Prostate gland (tissue), 2 donors: ENCODE data around the gene SMIM44. TPM values are rescaled to one million over a fixed set of nuclear protein-coding genes. Genes with fewer than 3 reads are reported as not detected.
"Not testable (repeated sequence)": the region's sequence is repeated elsewhere in the genome, so short reads cannot be mapped to it uniquely, and the experiment has no call there.

Experiments used
- DNase-seq: peaks from one replicate; pipeline ENCODE4 v3.0.0-alpha.2; 2019; ENCODE audit warnings: low spot score
- H3K27ac ChIP-seq, 2 donors: fragments of 200-600 bp; sonication (generic); 2 replicates each; pipeline ENCODE4 v1.5.1; 2017 to 2019
- H3K27me3 ChIP-seq: fragments of 200-600 bp; sonication (generic); replicated peaks from 2 replicates; pipeline ENCODE4 v1.5.1; 2019; ENCODE audit not compliant: insufficient read depth
- H3K36me3 ChIP-seq, 2 donors: fragments of 200-600 bp; sonication (generic); 1 replicate in 1 of 2; 2 replicates in 1 of 2; pipeline versions ENCODE4 v1.5.1 to v1.8.1; 2017 to 2019
- H3K4me1 ChIP-seq: fragments of 200-600 bp; sonication (generic); replicated peaks from 2 replicates; pipeline ENCODE4 v1.5.1; 2019
- H3K4me3 ChIP-seq, 2 donors: fragments of 200-600 bp; sonication (generic); 2 replicates each; pipeline ENCODE4 v1.5.1; 2017 to 2019
- H3K9me3 ChIP-seq: fragments of 200-600 bp; sonication (generic); 2 replicates; pipeline ENCODE4 v1.5.1; 2017
- CTCF ChIP-seq, 4 experiments: fragments of 200-600 bp in 2 of 4; fragments of 450-650 bp in 2 of 4; sonication (generic) in 2 of 4; IDR thresholded peaks; 1 replicate in 3 of 4; 2 replicates in 1 of 4; pipeline ENCODE4 v1.5.1; 2016 to 2019; ENCODE audit warnings: antibody characterized with exemption in 4 of 4, mild to moderate bottlenecking in 2 of 4, moderate library complexity in 2 of 4
- POLR2A ChIP-seq: fragments of 450-650 bp; IDR thresholded peaks from one replicate; pipeline ENCODE4 v1.6.1; 2016; ENCODE audit warnings: antibody characterized with exemption, mild to moderate bottlenecking
- POLR2AphosphoS5 ChIP-seq: sonication (generic); formaldehyde crosslinking; IDR thresholded peaks from one replicate; pipeline ENCODE4 v1.6.1; 2017; ENCODE audit warnings: antibody characterized with exemption
- WGBS: methylation state at CpG from one replicate; pipeline ENCODE4 v1.1.5; 2018; 5-methylcytosine and 5-hydroxymethylcytosine counted together
- intact Hi-C: fragments of 100-400 bp; cut with DNase I; formaldehyde crosslinking; loops from one replicate; pipeline ENCODE4 v1.14.2; 2022
- total RNA-seq, 2 donors: library from RNA; depleted of rRNA; stranded (reverse); fragments of >200 nt; gene quantifications; one replicate each; pipeline ENCODE4 v1.1.0, GENCODE V29; 2016

Gene SMIM44
- total RNA-seq, 2 donors from 2014 or later, result 1.7 TPM; not detected in 1

- intact Hi-C loops, result no loop called here
- no peak for DNase-seq
- 72% methylated on average over 17 of the region's 18 CpGs for WGBS
- Histone ChIP-seq H3K4me3 (no peak overlapping the region), H3K27me3 (no peaks in the 10 kb centered on the region), H3K27ac (peak overlapping the region; percentile 74 to 79), H3K36me3 (peaks cover 21 to 26% of the 10 kb centered on the region in 2 donors), H3K4me1 (no peaks in the 10 kb centered on the region), H3K9me3 (no peaks in the 10 kb centered on the region)
- TF ChIP-seq POLR2A (no peak), POLR2AphosphoS5 (no peak), CTCF (IDR thresholded peaks at IDR 0.05) (no peak)
Measured at GRCh38 chr19:3456925-3457527, 26.2 kb downstream of the SMIM44 start.

- no peak for DNase-seq
- Histone ChIP-seq H3K27me3 (no peaks in the 10 kb centered on the region), H3K27ac (peak overlapping the region in 1 of 2 donors; percentile 74), H3K36me3 (peaks cover 21 to 26% of the 10 kb centered on the region in 2 donors), H3K4me1 (no peaks in the 10 kb centered on the region), H3K9me3 (no peaks in the 10 kb centered on the region), H3K4me3 (no peak overlapping the region)
- 78% methylated on average over 37 of the region's 37 CpGs for WGBS
- TF ChIP-seq POLR2AphosphoS5 (no peak), CTCF (IDR thresholded peaks at IDR 0.05) (no peak), POLR2A (no peak)
- intact Hi-C loops, result no loop called here
Measured at GRCh38 chr19:3455960-3456601, 27.2 kb downstream of the SMIM44 start.

- H3K4me1 ChIP-seq, result no peaks in the 10 kb centered on the region
Measured at GRCh38 chr19:3455393-3455955, 27.8 kb downstream of the SMIM44 start.

GRCh38 chr19:3454656-3455392 lies 28.4 kb downstream of the SMIM44 start:
- DNase-seq, result no peak
- 88% methylated on average over 15 of the region's 15 CpGs for WGBS
- TF ChIP-seq CTCF (IDR thresholded peaks at IDR 0.05) (no peak), POLR2A (no peak)
- H3K27ac ChIP-seq, result peak overlapping the region in 1 of 2 donors; percentile 56
- H3K4me1 ChIP-seq, result no peaks in the 10 kb centered on the region
- peaks cover 22 to 26% of the 10 kb centered on the region in 2 donors for H3K36me3 ChIP-seq
- no peak overlapping the region for H3K4me3 ChIP-seq
- H3K9me3 ChIP-seq, result no peaks in the 10 kb centered on the region
- no peaks in the 10 kb centered on the region for H3K27me3 ChIP-seq
- intact Hi-C loops, result no loop called here

More at GRCh38 chr19:3455393-3455955, 27.8 kb downstream of the SMIM44 start:
- TF ChIP-seq POLR2A, result no peak
- peaks cover 21 to 26% of the 10 kb centered on the region in 2 donors for H3K36me3 ChIP-seq
- no peak overlapping the region for H3K27ac ChIP-seq
- WGBS, result 81% methylated on average over 7 of the region's 7 CpGs
- intact Hi-C loops, result no loop called here
- no peak overlapping the region for H3K4me3 ChIP-seq
- DNase-seq, result no peak
- H3K9me3 ChIP-seq, result no peaks in the 10 kb centered on the region
- H3K27me3 ChIP-seq, result no peaks in the 10 kb centered on the region

- peak overlapping the region; percentile 10 to 56 for H3K27ac ChIP-seq
- no peaks in the 10 kb centered on the region for H3K27me3 ChIP-seq
- H3K4me3 ChIP-seq, result no peak overlapping the region
- no peak for DNase-seq
- intact Hi-C loops, result no loop called here
- no peaks in the 10 kb centered on the region for H3K4me1 ChIP-seq
- TF ChIP-seq POLR2A (no peak), POLR2AphosphoS5 (no peak)
- H3K9me3 ChIP-seq, result no peaks in the 10 kb centered on the region
- peaks cover 23 to 36% of the 10 kb centered on the region in 2 donors for H3K36me3 ChIP-seq
- WGBS, result 69% methylated on average over 23 of the region's 25 CpGs
Measured at GRCh38 chr19:3453840-3454239, 29.4 kb downstream of the SMIM44 start.

GRCh38 chr19:3452942-3453214 lies 30.4 kb downstream of the SMIM44 start:
- peaks cover 23 to 36% of the 10 kb centered on the region in 2 donors for H3K36me3 ChIP-seq
- H3K27ac ChIP-seq, H3K4me1 ChIP-seq, H3K9me3 ChIP-seq, DNase-seq, intact Hi-C loops, H3K27me3 ChIP-seq, H3K4me3 ChIP-seq: not testable (repeated sequence)
- 95% methylated on average over 10 of the region's 10 CpGs for WGBS
